ENCODE data around the gene HNRNPUL2. TPM values are rescaled to one million over a fixed set of nuclear protein-coding genes. Genes with fewer than 3 reads are reported as not detected.
"Not testable (repeated sequence)": the region's sequence is repeated elsewhere in the genome, so short reads cannot be mapped to it uniquely, and the experiment has no call there.

The HNRNPUL2 gene
- total and polyA plus RNA-seq, 9 donors, result 11.0 to 81.2 (median 41.2) TPM

GRCh38 chr11:62747475-62748160 lies 20.4 kb upstream of the HNRNPUL2 start:
- no peak for TF ChIP-seq EP300 (IDR thresholded peaks at IDR 0.05)
- no peak for TF ChIP-seq CTCF (IDR thresholded peaks at IDR 0.05)
- Histone ChIP-seq H3K9me3 (no peaks in the 10 kb centered on the region), H3K36me3 (no peaks in the 10 kb centered on the region), H3K4me3 (no peak overlapping the region), H3K4me1 (ENCODE audit: insufficient read depth) (no peaks in the 10 kb centered on the region), H3K27me3 (no peaks in the 10 kb centered on the region), H3K27ac (no peak overlapping the region)
- intact Hi-C loops (cut with DNase I), result no loop called here
- 56 to 74% (median 72%) methylated on average over 9 of the region's 9 CpGs for WGBS, 3 donors
- no peak for DNase-seq

- Histone ChIP-seq H3K4me3 (no peak overlapping the region), H3K27ac (no peak overlapping the region), H3K27me3 (no peaks in the 10 kb centered on the region), H3K9me3 (no peaks in the 10 kb centered on the region), H3K36me3 (no peaks in the 10 kb centered on the region), H3K4me1 (ENCODE audit: insufficient read depth) (no peaks in the 10 kb centered on the region)
- TF ChIP-seq POLR2A (IDR thresholded peaks at IDR 0.05), result no peak
- TF ChIP-seq EP300 (IDR thresholded peaks at IDR 0.05), result no peak
- TF ChIP-seq CTCF (IDR thresholded peaks at IDR 0.05), result no peak
- intact Hi-C loops (cut with DNase I), result no loop called here
- no peak for DNase-seq
Measured at GRCh38 chr11:62737196-62737595, 9.9 kb upstream of the HNRNPUL2 start.

- Histone ChIP-seq H3K4me3 (no peak overlapping the region), H3K9me3 (no peaks in the 10 kb centered on the region), H3K36me3 (no peaks in the 10 kb centered on the region), H3K27ac (no peak overlapping the region), H3K27me3 (no peaks in the 10 kb centered on the region), H3K4me1 (ENCODE audit: insufficient read depth) (peaks cover 3% of the 10 kb centered on the region)
- DNase-seq, result no peak
- 70 to 82% (median 80%) methylated on average over 2 of the region's 2 CpGs for WGBS, 3 donors
- TF ChIP-seq CTCF (IDR thresholded peaks at IDR 0.05), result no peak
- intact Hi-C loops (cut with DNase I), result no loop called here
Measured at GRCh38 chr11:62732830-62733229, 5.6 kb upstream of the HNRNPUL2 start.

- peak overlapping the region; percentile 91 for H3K4me3 ChIP-seq
- WGBS, 3 donors, result 66 to 76% (median 67%) methylated on average over 14 of the region's 14 CpGs
- DNase-seq; H3K9me3 ChIP-seq; intact Hi-C loops (cut with DNase I); H3K4me1 ChIP-seq (ENCODE audit: insufficient read depth); H3K27me3 ChIP-seq; H3K27ac ChIP-seq; H3K36me3 ChIP-seq: not testable (repeated sequence)
Measured at GRCh38 chr11:62730076-62730475, 2.8 kb upstream of the HNRNPUL2 start.

GRCh38 chr11:62728171-62728988 lies 1.1 kb upstream of the HNRNPUL2 start, which contains the start of gene TTC9C:
TTC9C (plus strand) TSS chr11:62728486; CDS start chr11:62728849, 363 bp downstream.
- peak; percentile 52 for TF ChIP-seq POLR2A (IDR thresholded peaks at IDR 0.05)
- TF ChIP-seq EP300 (IDR thresholded peaks at IDR 0.05), result no peak
- peak in 1 of 3 donors; percentile 12 for TF ChIP-seq CTCF (IDR thresholded peaks at IDR 0.05)
- H3K4me3 ChIP-seq, result peak within 1 kb of the TSS; percentile 91
- intact Hi-C loops (cut with DNase I), result loop anchor here in 3 of 4 donors (5.0 kb wide), 3 partner anchors 51 to 114 kb away; partner anchors contain the start of genes LBHD1 (in 1 of the 3), UBXN1 (in 1 of the 3) and UQCC3 (in 1 of the 3)
- H3K27ac ChIP-seq, result peak within 1 kb of the TSS in 1 of 2 donors; percentile 89
- no peaks in the 10 kb centered on the region for H3K36me3 ChIP-seq
- no peaks in the 10 kb centered on the region for H3K27me3 ChIP-seq
- 0 to 1% (median 0%) methylated on average over 29 of the region's 29 CpGs for WGBS, 3 donors
- no peaks in the 10 kb centered on the region for H3K9me3 ChIP-seq
- peak; percentile 83 to 88 (median 85) for DNase-seq
- H3K4me1 ChIP-seq (ENCODE audit: insufficient read depth), result peaks cover 3% of the 10 kb centered on the region

Data from ovary (tissue), 9 donors.